ENCODE results near the gene ITLN1. TPM values are rescaled to one million over a fixed set of nuclear protein-coding genes. Genes with fewer than 3 reads are reported as not detected.

Gene ITLN1
- total RNA-seq, 1 donor from 2014 or later, result not detected

DNA sequence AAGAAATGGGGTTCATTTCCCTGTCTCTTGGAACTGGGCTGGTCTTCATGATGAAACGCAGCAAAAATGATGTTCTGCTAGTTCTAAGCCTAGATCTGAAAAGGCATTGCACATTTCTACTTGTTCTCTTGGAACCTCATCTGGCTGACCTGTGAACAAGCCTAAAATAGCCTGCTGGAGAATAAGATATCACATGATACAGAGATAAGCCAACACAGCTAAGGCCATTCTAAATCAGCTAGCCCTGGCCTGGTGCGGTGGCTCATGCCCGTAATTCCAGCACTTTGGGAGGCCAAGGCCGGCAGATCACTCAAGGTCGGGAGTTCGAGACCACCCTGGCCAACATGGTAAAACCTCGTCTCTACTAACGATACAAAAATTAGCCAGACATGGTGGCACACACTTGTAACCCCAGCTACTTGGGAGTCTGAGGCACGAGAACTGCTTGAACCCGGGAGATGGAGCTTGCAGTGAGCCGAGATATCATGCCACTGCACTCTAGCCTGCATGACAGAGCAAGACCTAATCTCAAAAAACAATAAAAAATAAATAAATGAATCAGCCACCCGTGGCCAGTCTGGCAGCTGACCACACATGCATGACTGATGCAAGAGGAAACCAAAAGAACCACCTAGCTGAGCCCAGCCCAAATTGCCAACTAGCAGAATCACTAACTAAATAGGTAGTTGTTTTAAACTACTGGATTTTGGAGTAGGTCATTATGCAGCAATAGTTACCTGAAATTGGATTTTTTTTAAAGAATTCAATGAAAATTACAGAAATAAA is 40.3 kb downstream of the ITLN1 start:
- Mint-ChIP-seq H3K4me1 (ENCODE audit: low read depth, unreplicated experiment) (peaks cover 6% of the 10 kb centered on the region), H3K27ac (ENCODE audit: unreplicated experiment) (no peak overlapping the region), H3K9me3 (ENCODE audit: unreplicated experiment) (no peaks in the 10 kb centered on the region), H3K36me3 (ENCODE audit: unreplicated experiment) (no peaks in the 10 kb centered on the region), H3K4me3 (ENCODE audit: unreplicated experiment) (no peak overlapping the region), H3K27me3 (ENCODE audit: unreplicated experiment) (no peaks in the 10 kb centered on the region)
- TF ChIP-seq, protein P1, sequence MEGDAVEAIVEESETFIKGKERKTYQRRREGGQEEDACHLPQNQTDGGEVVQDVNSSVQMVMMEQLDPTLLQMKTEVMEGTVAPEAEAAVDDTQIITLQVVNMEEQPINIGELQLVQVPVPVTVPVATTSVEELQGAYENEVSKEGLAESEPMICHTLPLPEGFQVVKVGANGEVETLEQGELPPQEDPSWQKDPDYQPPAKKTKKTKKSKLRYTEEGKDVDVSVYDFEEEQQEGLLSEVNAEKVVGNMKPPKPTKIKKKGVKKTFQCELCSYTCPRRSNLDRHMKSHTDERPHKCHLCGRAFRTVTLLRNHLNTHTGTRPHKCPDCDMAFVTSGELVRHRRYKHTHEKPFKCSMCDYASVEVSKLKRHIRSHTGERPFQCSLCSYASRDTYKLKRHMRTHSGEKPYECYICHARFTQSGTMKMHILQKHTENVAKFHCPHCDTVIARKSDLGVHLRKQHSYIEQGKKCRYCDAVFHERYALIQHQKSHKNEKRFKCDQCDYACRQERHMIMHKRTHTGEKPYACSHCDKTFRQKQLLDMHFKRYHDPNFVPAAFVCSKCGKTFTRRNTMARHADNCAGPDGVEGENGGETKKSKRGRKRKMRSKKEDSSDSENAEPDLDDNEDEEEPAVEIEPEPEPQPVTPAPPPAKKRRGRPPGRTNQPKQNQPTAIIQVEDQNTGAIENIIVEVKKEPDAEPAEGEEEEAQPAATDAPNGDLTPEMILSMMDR (IDR thresholded peaks at IDR 0.05; ENCODE audit: partially characterized antibody, unreplicated experiment), result no peak
- no peak for DNase-seq

- Mint-ChIP-seq H3K27ac (ENCODE audit: unreplicated experiment) (no peak overlapping the region), H3K36me3 (ENCODE audit: unreplicated experiment) (no peaks in the 10 kb centered on the region), H3K27me3 (ENCODE audit: unreplicated experiment) (no peaks in the 10 kb centered on the region), H3K4me3 (ENCODE audit: unreplicated experiment) (no peak overlapping the region), H3K4me1 (ENCODE audit: low read depth, unreplicated experiment) (peaks cover 6% of the 10 kb centered on the region), H3K9me3 (ENCODE audit: unreplicated experiment) (no peaks in the 10 kb centered on the region)
- TF ChIP-seq, protein P1 (IDR thresholded peaks at IDR 0.05; ENCODE audit: partially characterized antibody, unreplicated experiment), result no peak
- DNase-seq, result no peak
Observed at GRCh38 chr1:160841079-160841478, 43.9 kb downstream of the ITLN1 start.

DNA sequence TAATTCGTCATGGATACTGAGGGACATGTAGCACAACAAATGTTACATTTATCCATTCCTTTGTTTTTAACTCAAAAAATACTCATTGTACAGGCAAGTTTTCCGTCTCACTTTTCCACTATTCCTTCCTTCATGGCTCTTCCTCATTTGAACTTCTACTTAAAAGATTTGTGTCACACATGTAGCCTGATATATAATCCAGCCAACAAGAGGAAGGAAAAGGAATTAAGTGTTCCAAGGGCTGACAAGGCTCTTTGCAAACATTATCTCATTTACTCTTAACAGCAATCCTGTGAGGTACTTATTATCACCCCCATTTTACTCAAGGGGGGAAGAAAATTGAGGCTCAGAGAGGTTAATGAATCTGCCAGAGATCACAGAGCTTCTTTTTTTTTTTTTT is 45.2 kb downstream of the ITLN1 start:
- no peak overlapping the region for H3K4me3 Mint-ChIP-seq (ENCODE audit: unreplicated experiment)

GRCh38 chr1:160838888-160839287 is 46.1 kb downstream of the ITLN1 start:
- H3K9me3 Mint-ChIP-seq (ENCODE audit: unreplicated experiment), result no peaks in the 10 kb centered on the region
- no peak overlapping the region for H3K27ac Mint-ChIP-seq (ENCODE audit: unreplicated experiment)
- H3K4me1 Mint-ChIP-seq (ENCODE audit: low read depth, unreplicated experiment), result peaks cover 6% of the 10 kb centered on the region
- TF ChIP-seq, protein P1 (IDR thresholded peaks at IDR 0.05; ENCODE audit: partially characterized antibody, unreplicated experiment), result no peak
- no peak for DNase-seq
- H3K36me3 Mint-ChIP-seq (ENCODE audit: unreplicated experiment), result no peaks in the 10 kb centered on the region
- no peaks in the 10 kb centered on the region for H3K27me3 Mint-ChIP-seq (ENCODE audit: unreplicated experiment)
- H3K4me3 Mint-ChIP-seq (ENCODE audit: unreplicated experiment), result no peak overlapping the region

More for the DNA sequence above, 45.2 kb downstream of the ITLN1 start:
- TF ChIP-seq, protein P1 (IDR thresholded peaks at IDR 0.05; ENCODE audit: partially characterized antibody, unreplicated experiment), result no peak
- Mint-ChIP-seq H3K36me3 (ENCODE audit: unreplicated experiment) (no peaks in the 10 kb centered on the region), H3K27me3 (ENCODE audit: unreplicated experiment) (no peaks in the 10 kb centered on the region), H3K9me3 (ENCODE audit: unreplicated experiment) (no peaks in the 10 kb centered on the region), H3K4me1 (ENCODE audit: low read depth, unreplicated experiment) (peaks cover 6% of the 10 kb centered on the region), H3K27ac (ENCODE audit: unreplicated experiment) (no peak overlapping the region)
- DNase-seq, result no peak

DNA sequence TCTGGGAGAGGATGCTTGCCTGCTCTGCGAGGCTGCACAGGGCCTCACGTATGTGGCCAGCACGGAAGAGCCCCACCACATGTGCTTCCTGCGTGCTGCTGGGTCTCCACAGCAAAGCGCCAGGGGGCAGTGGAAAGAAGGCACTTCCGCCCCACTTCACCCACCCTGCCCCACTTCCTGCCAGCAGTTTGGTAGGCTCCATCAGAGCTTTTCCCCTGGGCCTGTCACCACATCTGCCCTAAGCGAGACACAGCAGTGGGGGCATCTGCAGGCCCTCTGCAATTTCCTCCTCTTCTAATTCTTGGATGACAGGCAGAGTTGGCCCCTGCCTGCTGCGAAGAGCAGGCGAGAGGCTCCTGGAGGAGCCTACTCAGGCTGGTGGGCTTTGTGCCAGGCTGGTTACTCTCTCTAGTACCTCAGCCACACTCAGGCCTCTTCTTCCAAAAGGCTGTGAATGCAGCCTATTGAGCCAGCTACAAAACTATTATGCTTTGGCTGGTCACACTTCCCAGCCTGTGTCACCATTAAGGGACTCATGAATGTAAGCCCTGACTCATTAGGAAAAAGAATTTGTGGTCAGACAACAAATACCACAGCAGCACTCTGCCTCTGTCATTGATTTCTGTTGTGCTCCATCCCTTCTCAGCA is 47.3 kb downstream of the ITLN1 start:
- TF ChIP-seq, protein P1 (IDR thresholded peaks at IDR 0.05; ENCODE audit: partially characterized antibody, unreplicated experiment), result no peak
- H3K4me1 Mint-ChIP-seq (ENCODE audit: low read depth, unreplicated experiment), result peaks cover under 1% of the 10 kb centered on the region
- H3K27me3 Mint-ChIP-seq (ENCODE audit: unreplicated experiment), result no peaks in the 10 kb centered on the region
- H3K4me3 Mint-ChIP-seq (ENCODE audit: unreplicated experiment), result no peak overlapping the region
- no peak overlapping the region for H3K27ac Mint-ChIP-seq (ENCODE audit: unreplicated experiment)
- peaks cover 2% of the 10 kb centered on the region for H3K9me3 Mint-ChIP-seq (ENCODE audit: unreplicated experiment)
- no peak for DNase-seq
- no peaks in the 10 kb centered on the region for H3K36me3 Mint-ChIP-seq (ENCODE audit: unreplicated experiment)
